IPS DF 6.9 (cell line): ENCODE data around the gene PRELID3B.

Experiments
- DNase-seq: peaks from one replicate; pipeline ENCODE4 v3.0.0-alpha.2; 2013; ENCODE audit warnings: low read depth, low spot score
- H3K27ac ChIP-seq: one replicate; pipeline ENCODE4 v1.5.1; 2013; ENCODE audit warnings: low read length, control low read depth
- H3K27me3 ChIP-seq: 2 replicates; pipeline ENCODE4 v1.6.1; 2013; ENCODE audit warnings: mild to moderate bottlenecking, low read length; ENCODE audit not compliant: control insufficient read depth, insufficient read depth
- H3K36me3 ChIP-seq: 2 replicates; pipeline ENCODE4 v1.6.1; 2013; ENCODE audit warnings: low read length; ENCODE audit not compliant: control insufficient read depth, insufficient read depth
- H3K4me1 ChIP-seq: 2 replicates; pipeline ENCODE4 v1.6.1; 2013; ENCODE audit warnings: low read length; ENCODE audit not compliant: control insufficient read depth, insufficient read depth
- H3K4me3 ChIP-seq: 2 replicates; pipeline ENCODE4 v1.5.1; 2013; ENCODE audit warnings: mild to moderate bottlenecking, low read length
- H3K9me3 ChIP-seq: 2 replicates; pipeline ENCODE4 v1.6.1; 2013; ENCODE audit warnings: low read length, inconsistent platforms; ENCODE audit not compliant: control insufficient read depth, insufficient read depth
- WGBS: extraction: QIAGEN DNeasy Blood & Tissue Kit; methylation state at CpG from one replicate; pipeline ENCODE4 v1.1.7; 2013; ENCODE audit warnings: mixed read lengths, missing lambda C conversion rate; ENCODE audit not compliant: insufficient read length, insufficient coverage; 5-methylcytosine and 5-hydroxymethylcytosine counted together

PRELID3B gene

GRCh38 chr20:59004493-59004762 lies 38.2 kb downstream of the PRELID3B start:
- H3K4me1 ChIP-seq, result peaks cover 4% of the 10 kb centered on the region; the same call in 1 of the 2 replicates
- H3K9me3 ChIP-seq, result no peaks in the 10 kb centered on the region
- DNase-seq, result no peak
- no peak overlapping the region for H3K4me3 ChIP-seq
- H3K27ac ChIP-seq, result no peak overlapping the region
- H3K36me3 ChIP-seq, result no peaks in the 10 kb centered on the region
- no CpG with 5 or more reads among the region's 4 CpGs for WGBS
- H3K27me3 ChIP-seq, result no peaks in the 10 kb centered on the region

DNA sequence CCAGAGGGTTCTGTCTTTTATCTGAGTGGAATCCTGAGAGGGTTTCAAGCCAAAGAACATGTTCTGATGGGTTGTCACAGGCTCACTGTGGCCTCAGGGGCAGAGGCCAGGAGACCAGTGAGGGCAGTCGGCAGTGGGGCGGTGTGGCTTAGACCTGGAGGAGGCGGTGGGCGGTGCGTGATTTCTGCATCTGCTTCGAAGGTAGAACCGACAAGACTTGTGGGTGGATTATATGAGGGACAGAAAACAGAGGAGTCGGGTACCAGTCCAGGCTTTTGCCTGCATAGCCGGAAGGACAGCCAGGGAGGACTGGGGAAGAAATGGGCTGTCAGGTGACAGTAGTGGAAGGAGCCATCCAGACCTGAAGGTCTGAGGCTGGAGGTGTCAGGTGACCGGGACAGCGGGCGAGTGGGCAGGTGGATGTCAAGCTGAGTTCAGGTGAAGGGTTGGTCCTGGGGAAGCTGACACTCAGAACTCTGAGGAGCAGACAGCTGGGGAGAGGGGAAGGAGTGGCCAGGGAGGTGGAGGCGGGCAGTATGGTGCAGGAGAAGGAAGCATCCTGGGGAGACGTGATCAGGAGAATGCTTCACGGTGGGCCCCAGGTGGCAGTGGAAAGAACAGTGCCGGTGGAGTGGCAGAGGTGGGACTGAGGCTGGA lies 38.6 kb downstream of the PRELID3B start:
- Histone ChIP-seq H3K36me3 (no peaks in the 10 kb centered on the region), H3K4me1 (peaks cover 4% of the 10 kb centered on the region; the same call in 1 of the 2 replicates), H3K9me3 (no peaks in the 10 kb centered on the region), H3K27ac (no peak overlapping the region), H3K4me3 (no peak overlapping the region), H3K27me3 (no peaks in the 10 kb centered on the region)
- no CpG with 5 or more reads among the region's 16 CpGs for WGBS
- no peak for DNase-seq

DNA sequence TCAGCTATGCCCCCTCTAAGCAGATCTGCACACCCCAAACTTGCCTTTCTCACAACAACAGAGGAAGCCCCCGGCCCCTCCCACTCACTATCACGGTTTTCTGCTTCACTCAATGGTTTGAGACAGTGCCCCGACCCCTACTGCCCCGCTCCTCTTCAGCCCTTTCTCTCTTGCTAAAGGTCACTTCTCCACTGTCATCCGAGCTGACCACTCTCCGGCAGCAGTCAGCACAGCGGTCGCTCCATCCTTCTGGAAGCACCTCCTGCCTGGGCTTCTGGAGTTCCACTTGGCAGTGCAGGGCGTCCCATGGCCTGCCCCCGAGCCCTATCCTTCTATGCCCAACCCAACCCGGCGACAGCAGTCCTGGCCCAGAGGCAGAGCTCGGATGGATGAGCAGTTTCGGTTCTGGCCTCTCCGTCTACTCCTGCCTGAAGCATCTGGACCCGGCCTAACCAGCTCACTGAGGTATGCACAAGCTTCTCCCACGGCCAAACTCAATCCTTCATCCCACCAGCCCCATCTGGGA lies 39.6 kb downstream of the PRELID3B start:
- Histone ChIP-seq H3K4me3 (no peak overlapping the region), H3K9me3 (no peaks in the 10 kb centered on the region), H3K4me1 (peaks cover 4% of the 10 kb centered on the region; the same call in 1 of the 2 replicates), H3K27ac (no peak overlapping the region), H3K36me3 (no peaks in the 10 kb centered on the region), H3K27me3 (no peaks in the 10 kb centered on the region)
- whole genome bisulfite sequencing, result no CpG with 5 or more reads among the region's 17 CpGs
- DNase-seq, result no peak

DNA sequence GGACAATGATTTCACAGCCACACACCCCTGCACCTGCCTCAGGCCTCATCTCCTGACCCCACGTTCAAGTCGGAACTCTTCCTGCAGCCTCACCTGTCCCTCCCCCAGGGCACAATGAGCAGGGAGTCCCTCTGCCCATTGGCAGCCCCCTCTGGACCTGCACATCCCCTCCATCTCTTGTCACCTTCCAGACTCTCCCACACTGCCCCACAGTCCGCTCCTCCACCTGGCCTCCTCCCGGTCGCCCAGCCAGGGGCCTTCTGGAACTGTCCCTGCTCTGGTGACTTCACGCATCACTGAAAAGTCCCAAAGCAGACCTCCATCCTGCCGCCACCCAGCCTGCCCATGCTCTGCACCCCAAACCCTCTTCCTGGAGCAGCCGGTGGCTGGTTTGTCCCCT lies 40.2 kb downstream of the PRELID3B start:
- WGBS, result no CpG with 5 or more reads among the region's 8 CpGs
- DNase-seq, result no peak
- H3K9me3 ChIP-seq, result no peaks in the 10 kb centered on the region
- no peaks in the 10 kb centered on the region for H3K27me3 ChIP-seq
- H3K4me3 ChIP-seq, result no peak overlapping the region
- H3K27ac ChIP-seq, result no peak overlapping the region
- no peaks in the 10 kb centered on the region for H3K36me3 ChIP-seq
- H3K4me1 ChIP-seq, result peaks cover 4% of the 10 kb centered on the region; the same call in 1 of the 2 replicates

GRCh38 chr20:59001449-59002171 lies 41.0 kb downstream of the PRELID3B start:
- Histone ChIP-seq H3K4me3 (no peak overlapping the region), H3K27ac (no peak overlapping the region), H3K4me1 (peaks cover 4% of the 10 kb centered on the region; the same call in 1 of the 2 replicates), H3K9me3 (no peaks in the 10 kb centered on the region), H3K27me3 (no peaks in the 10 kb centered on the region), H3K36me3 (no peaks in the 10 kb centered on the region)
- DNase-seq, result no peak
- WGBS, result no CpG with 5 or more reads among the region's 27 CpGs

DNA sequence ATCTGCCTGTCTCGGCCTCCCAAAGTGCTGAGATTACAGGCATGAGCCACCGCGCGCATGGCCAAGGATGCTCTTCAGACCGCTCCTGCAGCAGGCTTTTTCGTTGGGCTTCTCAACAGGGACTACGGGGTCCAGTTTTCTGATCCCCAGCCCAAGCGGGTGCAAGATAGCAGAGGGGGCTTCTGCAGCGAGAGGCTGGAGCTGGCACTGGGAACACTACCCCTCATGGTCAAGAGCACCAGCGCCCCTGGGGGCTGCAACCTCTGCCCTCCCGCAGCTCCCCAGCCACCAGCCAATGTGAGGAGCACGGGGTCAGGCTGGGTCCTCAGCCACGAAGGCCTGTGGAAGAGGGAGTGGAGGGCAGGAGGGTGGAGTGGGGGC lies 41.5 kb downstream of the PRELID3B start:
- H3K4me3 ChIP-seq, result no peak overlapping the region
- H3K27me3 ChIP-seq, result no peaks in the 10 kb centered on the region
- H3K27ac ChIP-seq, result no peak overlapping the region
- no CpG with 5 or more reads among the region's 13 CpGs for WGBS
- peaks cover 2% of the 10 kb centered on the region; the same call in 1 of the 2 replicates for H3K4me1 ChIP-seq
- no peaks in the 10 kb centered on the region for H3K36me3 ChIP-seq
- DNase-seq, result no peak
- no peaks in the 10 kb centered on the region for H3K9me3 ChIP-seq

- Histone ChIP-seq H3K27me3 (no peaks in the 10 kb centered on the region), H3K4me3 (no peak overlapping the region), H3K9me3 (no peaks in the 10 kb centered on the region), H3K4me1 (no peaks in the 10 kb centered on the region), H3K36me3 (peaks cover 4% of the 10 kb centered on the region; the same call in 1 of the 2 replicates), H3K27ac (no peak overlapping the region)
- no CpG with 5 or more reads among the region's 3 CpGs for WGBS
- no peak for DNase-seq
Measured at GRCh38 chr20:59000326-59000725, 42.3 kb downstream of the PRELID3B start.

DNA sequence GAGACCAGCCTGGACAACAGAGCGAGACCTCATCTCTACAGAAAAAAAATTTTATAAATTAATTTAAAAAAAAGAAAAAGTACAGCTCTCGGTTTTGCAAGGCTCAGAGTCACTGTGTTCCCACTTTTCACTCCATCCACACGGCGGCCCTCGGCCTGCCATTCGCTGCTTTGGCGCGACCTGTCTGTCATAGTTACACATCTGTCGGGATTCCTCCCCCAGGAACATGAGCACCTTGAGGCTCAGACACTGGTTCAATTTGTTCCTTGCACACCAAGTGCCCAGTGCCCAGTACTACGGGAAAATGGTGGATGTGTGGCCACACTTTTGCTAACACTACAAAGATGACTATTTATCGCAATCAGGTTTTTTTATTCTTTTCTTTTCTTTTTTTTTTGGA lies 43.9 kb downstream of the PRELID3B start:
- Histone ChIP-seq H3K36me3 (peaks cover 10% of the 10 kb centered on the region), H3K4me1 (no peaks in the 10 kb centered on the region)
- WGBS, result no CpG with 5 or more reads among the region's 11 CpGs

DNA sequence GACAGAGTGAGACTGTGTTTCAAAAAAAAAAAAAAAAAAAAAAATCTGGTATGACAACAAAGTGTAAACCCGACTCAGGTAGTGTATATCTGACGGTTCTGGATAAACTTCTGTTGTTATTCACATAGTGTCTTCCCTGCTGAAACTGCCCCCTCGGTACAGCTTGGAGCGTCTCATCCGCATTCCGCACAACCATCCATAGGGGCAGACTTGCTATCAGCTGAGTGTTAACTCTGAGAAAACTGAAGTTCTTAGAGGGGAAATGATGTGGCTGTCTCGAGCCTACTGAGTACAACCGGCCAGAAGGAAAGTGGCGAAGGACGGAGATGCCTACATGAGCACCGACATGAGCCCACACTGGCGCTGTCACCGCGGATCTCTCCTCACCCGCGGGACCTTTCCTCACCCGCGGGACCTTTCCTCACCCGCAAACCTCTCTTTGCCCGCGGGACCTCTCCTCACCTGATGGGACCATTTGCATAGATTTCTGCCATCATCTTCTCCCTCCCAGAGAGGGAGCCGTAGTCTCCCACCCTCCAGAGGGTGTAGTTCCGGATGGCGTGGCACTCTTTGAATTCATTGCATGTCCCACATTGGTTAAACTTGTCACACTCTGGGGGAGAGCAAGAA lies 45.3 kb downstream of the PRELID3B start:
- Histone ChIP-seq H3K27me3 (no peaks in the 10 kb centered on the region), H3K36me3 (peaks cover 15% of the 10 kb centered on the region), H3K9me3 (no peaks in the 10 kb centered on the region), H3K4me3 (no peak overlapping the region), H3K27ac (no peak overlapping the region), H3K4me1 (no peaks in the 10 kb centered on the region)
- no CpG with 5 or more reads among the region's 24 CpGs for WGBS
- DNase-seq, result no peak

More for the DNA sequence above, 43.9 kb downstream of the PRELID3B start:
- no peaks in the 10 kb centered on the region for H3K9me3 ChIP-seq
- H3K4me3 ChIP-seq, result no peak overlapping the region
- DNase-seq, result no peak
- H3K27ac ChIP-seq, result no peak overlapping the region
- no peaks in the 10 kb centered on the region for H3K27me3 ChIP-seq

DNA sequence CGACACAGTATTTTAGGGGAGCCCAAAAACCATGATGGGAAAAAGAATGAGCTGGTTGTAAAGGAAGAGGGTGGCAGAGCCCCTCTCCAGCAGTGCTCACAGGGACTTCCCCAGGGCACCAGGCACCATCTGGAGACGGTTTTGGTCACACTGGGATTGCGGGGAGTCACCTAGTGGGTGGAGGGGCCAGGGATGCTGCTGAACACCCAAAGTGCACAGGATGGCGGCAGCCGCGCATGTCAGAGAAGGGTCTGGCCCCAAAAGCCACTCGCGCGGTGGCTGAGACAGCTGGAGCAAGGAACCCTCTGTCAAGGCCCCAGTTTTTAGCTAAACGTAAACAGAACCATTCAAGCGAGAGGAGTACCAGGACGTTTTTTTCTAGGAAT lies 46.4 kb downstream of the PRELID3B start:
- Histone ChIP-seq H3K4me1 (no peaks in the 10 kb centered on the region), H3K36me3 (peaks cover 20% of the 10 kb centered on the region)

More for the DNA sequence above, 46.4 kb downstream of the PRELID3B start:
- Histone ChIP-seq H3K9me3 (no peaks in the 10 kb centered on the region), H3K27ac (no peak overlapping the region), H3K27me3 (no peaks in the 10 kb centered on the region), H3K4me3 (no peak overlapping the region)
- DNase-seq, result no peak
- no CpG with 5 or more reads among the region's 12 CpGs for WGBS
